C4-2B (cell line): ENCODE measurements around the gene MYNN.

Experiments
- CTCF ChIP-seq: fragments of 450-650 bp; conservative IDR thresholded peaks from 2 replicates; pipeline ENCODE4 v1.5.1; 2017; ENCODE audit warnings: mild to moderate bottlenecking
- ZFX ChIP-seq: fragments of 450-650 bp; IDR thresholded peaks from 2 replicates; pipeline ENCODE4 v1.6.1; 2017

- TF ChIP-seq CTCF, result no peak
- no peak for TF ChIP-seq ZFX
These were observed 1.5 kb upstream of the MYNN start for GRCh38 chr3:169771497-169772304.
